ENCODE data around the gene BMERB1. TPM values are rescaled to one million over a fixed set of nuclear protein-coding genes. Genes with fewer than 3 reads are reported as not detected.

BMERB1 gene
- total RNA-seq = 28.0 and 29.6 TPM in 2 replicates

GRCh38 chr16:15434425-15435215, at the start of gene BMERB1:
Gene BMERB1, plus strand, starts transcription at chr16:15434588. Its CDS starts 66 bp downstream, at chr16:15434654.

GRCh38 chr16:15395631-15396508, 38.5 kb upstream of the BMERB1 start, which contains the start of gene MPV17L:
Gene MPV17L, plus strand, starts transcription at chr16:15395754. Its CDS starts 144 bp downstream, at chr16:15395898.

Other genes with a start within 250 kb of the BMERB1 start
- gene NPIPA5, start 56.3 kb upstream of the BMERB1 start, total RNA-seq = 1.3 TPM in 1 of 2 replicates, not detected in the other
- gene MPV17L, start 38.8 kb upstream of the BMERB1 start, total RNA-seq = 0.32 and 2.6 TPM in 2 replicates
- 6.5 and 9.7 TPM in 2 replicates for gene MARF1, start 208.6 kb downstream of the BMERB1 start, total RNA-seq
- 47.7 and 54.3 TPM in 2 replicates for gene NDE1, start 215.7 kb downstream of the BMERB1 start, total RNA-seq